ENCODE measurements around the gene RPRD2.
"Not testable (repeated sequence)": the region's sequence is repeated elsewhere in the genome, so short reads cannot be mapped to it uniquely, and the experiment has no call there.

The RPRD2 gene

GRCh38 chr1:150363426-150364230, at the start of gene RPRD2:
Gene RPRD2 (plus strand): TSS chr1:150364147. CDS start chr1:150364715, 568 bp downstream.
- DNase-seq (ENCODE audit: low read depth) = peak; percentile 97

DNA sequence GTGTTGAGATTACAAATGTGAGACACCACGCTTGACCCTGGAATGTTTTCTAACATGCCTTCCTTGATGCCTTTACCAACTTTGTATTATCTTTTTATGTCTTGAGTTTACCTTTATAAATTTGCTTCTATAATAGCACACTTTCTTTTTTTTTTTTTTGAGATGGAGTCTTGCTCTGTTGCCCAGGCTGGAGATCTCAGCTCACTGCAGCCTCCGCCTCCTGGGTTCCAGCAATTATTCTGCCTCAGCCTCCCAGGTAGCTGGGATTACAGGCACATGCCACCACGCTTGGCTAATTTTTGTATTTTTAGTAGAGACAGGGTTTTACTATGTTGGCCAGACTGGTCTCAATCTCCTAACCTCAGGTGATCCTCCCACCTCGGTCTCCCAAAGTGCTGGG, 49.3 kb upstream of the RPRD2 start:
- not testable (repeated sequence) for DNase-seq (ENCODE audit: low read depth)

GRCh38 chr1:150320667-150320978, 43.3 kb upstream of the RPRD2 start:
- DNase-seq (ENCODE audit: low read depth) = no peak

DNA sequence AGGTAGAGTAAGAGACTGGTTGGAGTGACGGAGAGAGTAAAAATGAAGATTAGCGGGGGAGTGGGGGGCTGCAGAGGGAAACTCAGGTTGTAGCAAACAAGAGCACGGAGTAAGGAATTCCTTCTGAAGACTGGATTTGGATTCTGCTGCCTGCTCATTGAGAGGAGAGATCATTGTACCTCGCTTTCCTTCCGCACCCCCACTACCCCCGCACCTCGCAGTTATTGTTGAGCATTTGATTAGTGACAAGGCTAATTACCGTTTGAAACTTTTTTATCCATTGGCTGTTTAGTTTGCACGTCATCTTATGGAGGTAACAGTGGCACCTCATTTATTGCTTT, 42.2 kb upstream of the RPRD2 start:
- DNase-seq (ENCODE audit: low read depth) = no peak

DNA sequence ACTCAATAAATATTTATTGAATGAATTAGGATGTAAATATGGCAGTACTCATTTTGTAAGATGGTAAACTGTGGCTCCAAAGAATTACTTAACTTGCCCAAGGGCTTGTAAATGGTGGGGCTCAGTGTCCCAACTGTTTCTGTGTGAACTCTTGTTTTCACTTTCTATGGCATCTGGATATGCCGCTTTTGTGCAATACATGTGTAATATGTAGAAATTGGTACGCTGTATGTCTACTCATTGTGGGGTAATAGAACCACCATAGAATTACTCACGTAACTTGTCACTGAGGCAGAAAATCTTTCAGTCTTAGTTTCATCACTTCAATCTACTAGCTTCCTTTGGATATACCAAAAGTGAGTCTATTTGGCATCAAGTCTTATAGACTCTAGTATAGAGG, 41.6 kb upstream of the RPRD2 start:
- no peak for DNase-seq (ENCODE audit: low read depth)

DNA sequence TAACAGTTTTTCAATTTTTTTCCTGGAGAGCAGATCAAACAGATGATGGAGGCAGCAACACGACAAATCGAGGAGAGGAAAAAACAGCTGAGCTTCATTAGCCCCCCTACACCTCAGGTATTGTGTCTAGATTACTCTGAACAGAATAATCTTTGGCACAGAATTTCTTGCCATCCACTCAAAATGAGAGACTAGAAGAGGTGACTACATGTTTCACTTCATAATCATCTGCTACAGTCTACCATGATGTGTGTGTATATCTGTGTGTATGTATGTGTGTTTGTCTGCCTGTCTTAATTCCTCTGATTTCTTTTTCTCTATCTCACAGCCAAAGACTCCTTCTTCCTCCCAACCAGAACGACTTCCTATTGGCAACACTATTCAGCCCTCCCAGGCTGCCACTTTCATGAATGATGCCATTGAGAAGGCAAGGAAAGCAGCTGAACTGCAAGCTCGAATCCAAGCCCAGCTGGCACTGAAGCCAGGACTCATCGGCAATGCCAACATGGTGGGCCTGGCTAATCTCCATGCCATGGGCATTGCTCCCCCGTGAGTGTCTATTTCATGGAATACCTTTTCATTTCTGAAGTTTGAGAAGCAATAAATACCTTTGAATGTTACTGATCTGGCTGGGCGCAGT, 31.2 kb upstream of the RPRD2 start:
- no peak for DNase-seq (ENCODE audit: low read depth)

DNA sequence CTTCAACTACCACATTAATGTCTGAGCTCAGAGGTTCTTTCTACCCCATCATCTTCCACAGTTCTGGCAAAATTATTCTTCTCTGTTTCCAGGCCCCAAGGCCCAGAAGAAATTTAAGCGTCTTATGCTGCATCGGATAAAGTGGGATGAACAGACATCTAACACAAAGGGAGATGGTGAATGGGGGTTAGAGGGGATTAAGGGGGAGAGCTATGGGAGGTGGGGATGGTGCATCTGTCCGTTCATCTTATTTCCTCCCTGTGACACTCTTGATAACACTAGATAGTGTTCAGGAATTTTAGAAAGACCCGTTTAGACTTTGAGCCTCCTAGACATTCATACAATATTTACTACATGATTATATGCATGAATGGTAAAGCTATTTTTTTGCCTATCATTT, 17.6 kb upstream of the RPRD2 start:
- DNase-seq (ENCODE audit: low read depth) = no peak

DNA sequence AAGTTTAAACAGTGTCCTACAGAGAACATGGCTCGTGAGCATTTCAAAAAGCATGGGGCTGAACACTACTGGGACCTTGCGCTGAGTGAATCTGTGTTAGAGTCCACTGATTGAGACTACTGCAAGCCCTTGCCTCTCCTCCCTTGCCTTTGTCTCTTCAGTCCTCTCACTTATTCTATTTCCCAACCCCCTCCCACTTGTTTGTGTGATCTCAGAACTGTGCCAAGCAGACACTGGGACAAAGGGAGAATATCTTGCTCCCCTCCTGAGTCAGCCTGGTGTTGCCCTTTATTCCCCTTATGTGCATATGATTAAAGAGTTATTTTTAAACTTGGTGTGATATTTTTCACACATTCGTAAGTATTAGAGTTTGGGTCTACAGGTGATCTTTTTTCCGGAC, 11.1 kb upstream of the RPRD2 start:
- DNase-seq (ENCODE audit: low read depth) = no peak

- DNase-seq (ENCODE audit: low read depth) = no peak
Measured at GRCh38 chr1:150362721-150363425, 1.1 kb upstream of the RPRD2 start.

GRCh38 chr1:150364231-150365003, 470 bp downstream of the RPRD2 start:
- peak; percentile 68 for DNase-seq (ENCODE audit: low read depth)

DNA sequence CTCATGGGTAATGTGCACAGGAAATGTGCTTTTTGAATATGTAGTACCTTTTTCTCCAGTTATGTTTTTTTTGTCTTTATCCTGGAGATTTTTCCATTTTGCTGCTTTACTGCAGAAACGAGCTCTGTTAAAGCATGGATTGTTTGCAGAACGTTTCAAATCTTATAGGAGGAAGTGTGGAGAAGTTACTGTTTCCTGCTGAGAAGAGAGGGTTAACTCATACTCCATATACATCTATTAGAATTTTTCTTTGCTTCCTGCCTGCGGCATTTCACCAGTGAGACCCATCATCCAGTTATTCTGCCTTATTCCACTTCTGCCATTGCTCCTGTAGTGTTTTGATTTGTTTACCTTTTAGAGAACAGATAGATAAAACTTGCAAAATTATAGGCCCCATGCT, 2.0 kb downstream of the RPRD2 start:
- no peak for DNase-seq (ENCODE audit: low read depth)

GRCh38 chr1:150366416-150367296, 2.7 kb downstream of the RPRD2 start:
- no peak for DNase-seq (ENCODE audit: low read depth)

DNA sequence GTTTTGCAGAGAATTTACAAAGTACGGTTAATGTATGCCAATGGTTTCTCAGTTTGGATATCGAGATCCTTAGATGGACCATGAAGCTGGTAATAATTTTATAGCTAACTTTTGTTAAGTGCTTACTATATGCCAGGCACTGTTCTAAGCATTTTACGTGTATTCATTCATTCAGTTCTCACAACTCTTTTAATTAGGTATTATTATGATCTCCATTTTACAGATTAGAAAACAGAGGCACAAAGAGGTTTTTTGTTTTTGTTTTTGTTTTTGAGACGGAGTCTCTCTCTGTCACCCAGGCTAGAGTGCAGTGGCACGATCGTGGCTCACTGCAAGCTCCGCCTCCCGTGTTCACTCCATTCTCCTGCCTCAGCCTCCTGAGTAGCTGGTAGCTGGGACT, 7.2 kb downstream of the RPRD2 start:
- no peak for DNase-seq (ENCODE audit: low read depth)

DNA sequence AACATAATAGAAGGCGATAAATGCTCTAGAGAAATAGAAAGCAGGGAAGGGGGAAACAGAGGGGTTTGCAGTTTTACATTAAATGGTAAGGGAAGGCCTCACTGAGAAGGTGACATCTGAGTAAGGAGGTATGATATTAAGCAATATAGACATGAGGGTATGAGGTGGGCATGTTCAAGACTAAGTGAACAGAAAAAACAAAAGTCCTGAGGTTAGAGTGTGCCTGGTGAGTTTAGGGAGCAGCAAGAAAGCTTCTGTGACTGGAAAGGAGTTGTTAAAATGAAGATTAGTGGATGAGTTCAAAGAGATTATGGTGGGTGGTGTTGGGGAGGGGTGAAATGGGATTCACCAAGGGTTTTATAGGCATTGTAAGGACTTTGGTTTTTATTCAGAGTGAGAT, 8.6 kb downstream of the RPRD2 start:
- DNase-seq (ENCODE audit: low read depth) = no peak

DNA sequence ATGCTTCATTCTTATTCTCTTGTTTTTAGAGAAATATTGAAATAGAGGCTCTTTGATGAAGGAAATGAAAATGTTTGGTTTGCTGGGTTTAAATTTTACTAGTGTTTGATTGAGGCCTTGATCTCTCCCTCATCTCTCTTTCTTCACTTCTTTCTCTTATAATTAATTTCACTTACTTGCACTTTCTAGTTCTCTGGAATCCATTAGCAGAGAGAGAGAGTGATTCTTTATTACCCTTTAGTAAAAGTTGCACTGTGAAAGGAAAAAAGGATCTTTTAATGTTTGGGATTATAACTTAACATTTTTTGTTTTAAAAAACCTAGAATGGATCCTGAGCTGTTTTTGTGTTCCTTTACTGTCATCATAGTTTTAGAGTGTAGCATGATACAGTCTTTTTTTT, 12.2 kb downstream of the RPRD2 start:
- DNase-seq (ENCODE audit: low read depth) = no peak

DNA sequence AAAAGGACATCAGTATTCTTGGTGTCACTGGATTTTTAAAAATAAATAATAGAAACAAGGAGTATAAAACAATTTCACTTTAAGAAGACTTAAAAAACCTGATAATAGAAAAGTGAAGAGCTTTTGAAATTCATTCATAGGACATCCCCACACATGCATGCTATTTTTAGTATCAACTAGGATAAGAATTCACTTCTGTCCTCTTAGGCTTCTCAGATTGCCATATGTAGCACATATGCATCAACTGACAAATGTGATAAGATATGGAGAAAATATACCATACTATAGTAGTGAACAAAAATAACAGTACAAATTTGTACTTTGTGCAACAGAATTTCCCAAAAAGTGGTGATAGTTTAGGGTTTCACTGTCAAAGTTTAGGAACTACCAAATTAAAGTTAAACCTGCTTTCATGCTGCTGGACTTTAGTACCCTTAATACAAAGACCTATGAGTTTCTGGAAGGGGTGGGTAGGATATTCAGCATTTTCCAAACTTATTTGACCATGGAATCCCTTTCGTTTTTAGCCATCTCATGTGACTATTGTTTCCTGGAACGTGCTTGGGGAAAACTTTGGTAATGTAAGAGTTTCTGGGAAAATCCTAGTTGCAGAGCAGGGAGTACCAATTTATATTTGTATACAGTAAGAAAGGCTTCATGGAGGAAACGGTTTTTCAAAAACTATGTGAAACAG, 19.8 kb downstream of the RPRD2 start:
- no peak for DNase-seq (ENCODE audit: low read depth)

- DNase-seq (ENCODE audit: low read depth) = no peak
Measured at GRCh38 chr1:150385537-150386445, 21.8 kb downstream of the RPRD2 start.

DNA sequence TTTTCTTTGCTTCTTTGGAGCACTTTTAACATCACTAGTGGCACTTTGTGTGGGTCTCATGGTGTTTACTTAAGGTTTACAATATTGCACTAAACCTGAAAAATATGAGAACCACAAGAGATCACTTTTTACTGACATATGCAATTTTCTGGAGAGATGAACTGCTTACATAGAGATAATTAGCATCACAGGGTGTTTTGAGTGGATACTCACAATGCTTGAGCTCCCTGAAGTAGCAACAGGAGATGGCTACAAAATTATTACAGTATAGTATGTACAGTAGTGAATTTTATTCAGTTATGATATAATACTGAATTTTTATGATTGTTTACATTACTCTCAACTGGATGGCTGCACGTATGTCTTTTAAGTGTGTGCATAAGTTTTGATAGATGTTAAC, 22.6 kb downstream of the RPRD2 start:
- DNase-seq (ENCODE audit: low read depth) = no peak

DNA sequence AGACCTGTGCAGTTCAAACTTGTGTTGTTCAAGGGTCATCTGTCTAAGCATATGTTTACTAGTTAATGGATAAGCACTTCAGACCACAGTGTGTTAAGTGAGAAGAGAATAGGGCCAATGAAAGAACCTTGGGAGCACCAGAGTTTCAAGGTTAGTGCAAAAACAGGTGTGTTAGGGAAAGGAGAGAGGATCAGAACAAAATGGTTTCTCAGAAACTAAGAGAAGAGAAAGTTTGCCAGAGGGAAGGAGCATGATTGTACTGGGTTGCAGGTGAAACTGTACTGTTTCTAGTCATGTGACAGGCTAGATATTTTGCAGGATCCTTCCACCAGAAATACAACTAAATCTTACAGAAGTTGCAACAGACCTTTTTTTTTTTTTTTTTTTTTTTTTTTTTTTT, 23.3 kb downstream of the RPRD2 start:
- DNase-seq (ENCODE audit: low read depth) = no peak

DNA sequence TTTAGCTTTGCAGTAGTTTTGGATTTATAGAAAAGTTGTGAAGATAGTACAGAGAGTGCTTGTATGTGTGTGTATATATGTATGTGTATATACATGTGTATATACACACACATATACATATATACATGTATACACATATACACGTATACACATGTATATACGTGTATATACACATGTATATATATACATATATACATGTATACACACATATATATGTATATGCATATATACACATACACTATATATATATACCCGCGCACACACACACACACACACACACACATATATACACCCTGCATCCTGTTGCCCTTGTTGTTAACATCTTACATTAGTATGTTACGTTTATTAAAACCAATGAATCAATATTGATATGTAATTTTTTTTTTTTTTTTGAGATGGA, 24.3 kb downstream of the RPRD2 start:
- no peak for DNase-seq (ENCODE audit: low read depth)
